SK-N-SH treated with all-trans-retinoic acid at 6 μM for 48 hours (cell line): ENCODE measurements around the gene EMD.

ENCODE experiments used
- ATAC-seq: fragments of 200-7000 bp; cut with Tn5 transposase; 3 replicates; pipeline ENCODE4 v1.9.1; 2020; ENCODE audit warnings: mild to moderate bottlenecking, moderate library complexity
- CREB5 ChIP-seq: fragments of 250-450 bp; sonication (Bioruptor Pico); IDR thresholded peaks from 2 replicates; pipeline ENCODE4 v1.5.1; 2020; ENCODE audit warnings: low read depth, mild to moderate bottlenecking, moderate library complexity
- CSDC2 ChIP-seq: fragments of 250-450 bp; sonication (Bioruptor Pico); IDR thresholded peaks from 2 replicates; pipeline ENCODE4 v1.5.0; 2020; ENCODE audit warnings: mild to moderate bottlenecking, moderate library complexity
- CSRNP3 ChIP-seq: fragments of 250-450 bp; sonication (Bioruptor Pico); IDR thresholded peaks from 2 replicates; pipeline ENCODE4 v1.5.1; 2021; ENCODE audit warnings: mild to moderate bottlenecking, moderate library complexity
- ESRRG ChIP-seq: fragments of 250-450 bp; sonication (Bioruptor Pico); IDR thresholded peaks from 2 replicates; pipeline ENCODE4 v1.6.1; 2021; ENCODE audit warnings: mild to moderate bottlenecking
- GLIS3 ChIP-seq: fragments of 250-450 bp; sonication (Bioruptor Pico); IDR thresholded peaks from 2 replicates; pipeline ENCODE4 v1.5.0; 2020; ENCODE audit warnings: mild to moderate bottlenecking, moderate library complexity
- ISL1 ChIP-seq: fragments of 250-450 bp; sonication (Bioruptor Pico); IDR thresholded peaks from 2 replicates; pipeline ENCODE4 v2.1.2; 2022; ENCODE audit warnings: mild to moderate bottlenecking, moderate library complexity
- OSR1 ChIP-seq: fragments of 250-450 bp; sonication (Bioruptor Pico); IDR thresholded peaks from 2 replicates; pipeline ENCODE4 v1.8.0; 2022; ENCODE audit warnings: moderate library complexity, mild to moderate bottlenecking, inconsistent platforms
- PATZ1 ChIP-seq: fragments of 250-450 bp; sonication (Bioruptor Pico); IDR thresholded peaks from 2 replicates; pipeline ENCODE4 v1.8.0; 2020; ENCODE audit warnings: mild to moderate bottlenecking, moderate library complexity, borderline replicate concordance
- POU6F1 ChIP-seq: fragments of 250-450 bp; sonication (Bioruptor Pico); IDR thresholded peaks from 2 replicates; pipeline ENCODE4 v1.8.0; 2021; ENCODE audit warnings: low read depth, mild to moderate bottlenecking, moderate library complexity, borderline replicate concordance
- PPARA ChIP-seq: fragments of 250-450 bp; sonication (Bioruptor Pico); IDR thresholded peaks from 2 replicates; pipeline ENCODE4 v1.5.0; 2020; ENCODE audit warnings: mild to moderate bottlenecking, borderline replicate concordance
- RARB ChIP-seq: fragments of 250-450 bp; sonication (Bioruptor Pico); IDR thresholded peaks from 2 replicates; pipeline ENCODE4 v1.8.0; 2021; ENCODE audit warnings: mild to moderate bottlenecking, moderate library complexity
- SNAI2 ChIP-seq: fragments of 250-450 bp; sonication (Bioruptor Pico); IDR thresholded peaks from 2 replicates; pipeline ENCODE4 v1.5.0; 2020; ENCODE audit warnings: mild to moderate bottlenecking, moderate library complexity
- TCF4 ChIP-seq: fragments of 250-450 bp; sonication (Bioruptor Pico); IDR thresholded peaks from 2 replicates; pipeline ENCODE4 v1.8.0; 2021; ENCODE audit warnings: mild to moderate bottlenecking, moderate library complexity, borderline replicate concordance
- TOX ChIP-seq: fragments of 250-450 bp; sonication (Bioruptor Pico); IDR thresholded peaks from 2 replicates; pipeline ENCODE4 v1.8.0; 2021; ENCODE audit warnings: mild to moderate bottlenecking, moderate library complexity, borderline replicate concordance
- TSHZ2 ChIP-seq: fragments of 250-450 bp; sonication (Bioruptor Pico); IDR thresholded peaks from 2 replicates; pipeline ENCODE4 v1.5.0; 2020; ENCODE audit warnings: mild to moderate bottlenecking, moderate library complexity
- ZC3H10 ChIP-seq: fragments of 250-450 bp; sonication (Bioruptor Pico); IDR thresholded peaks from 2 replicates; pipeline ENCODE4 v1.5.1; 2021; ENCODE audit warnings: mild to moderate bottlenecking, moderate library complexity
- ZFP3 ChIP-seq: fragments of 250-450 bp; sonication (Bioruptor Pico); IDR thresholded peaks from 2 replicates; pipeline ENCODE4 v1.5.0; 2020; ENCODE audit warnings: mild to moderate bottlenecking, moderate library complexity
- ZFP30 ChIP-seq: fragments of 450-650 bp; formaldehyde crosslinking; IDR thresholded peaks from 2 replicates; pipeline ENCODE4 v1.5.0; 2022; ENCODE audit warnings: mild to moderate bottlenecking, moderate library complexity
- ZNF565 ChIP-seq: fragments of 450-650 bp; formaldehyde crosslinking; conservative IDR thresholded peaks from 2 replicates; pipeline ENCODE4 v1.5.0; 2020; ENCODE audit warnings: low read depth, mild to moderate bottlenecking, moderate library complexity
- ZNF70 ChIP-seq: fragments of 450-650 bp; formaldehyde crosslinking; IDR thresholded peaks from 2 replicates; pipeline ENCODE4 v1.5.0; 2020; ENCODE audit warnings: mild to moderate bottlenecking, moderate library complexity
- ZNF8 ChIP-seq: fragments of 450-650 bp; formaldehyde crosslinking; IDR thresholded peaks from 2 replicates; pipeline ENCODE4 v1.5.0; 2020; ENCODE audit warnings: mild to moderate bottlenecking, moderate library complexity

The EMD gene

GRCh38 chrX:154349979-154350378 is 29.1 kb upstream of the EMD start:
- ATAC-seq, result no peak
- no peak for TF ChIP-seq ESRRG (CRISPR knock-in tag)
- TF ChIP-seq TCF4 (CRISPR knock-in tag), result no peak
- no peak for TF ChIP-seq RARB (CRISPR knock-in tag)
- TF ChIP-seq ISL1 (CRISPR knock-in tag), result no peak
- TF ChIP-seq PPARA, result no peak
- TF ChIP-seq ZNF565, result no peak
- TF ChIP-seq TOX (CRISPR knock-in tag), result no peak
- TF ChIP-seq ZC3H10 (CRISPR knock-in tag), result no peak
- no peak for TF ChIP-seq ZFP30 (CRISPR knock-in tag)
- TF ChIP-seq ZNF8 (CRISPR knock-in tag), result no peak
- no peak for TF ChIP-seq OSR1 (CRISPR knock-in tag)

GRCh38 chrX:154350429-154351182 is 28.5 kb upstream of the EMD start:
- no peak for ATAC-seq
- TF ChIP-seq ZFP30 (CRISPR knock-in tag), result no peak
- no peak for TF ChIP-seq ZFP3 (CRISPR knock-in tag)
- no peak for TF ChIP-seq SNAI2 (CRISPR knock-in tag)
- TF ChIP-seq POU6F1 (CRISPR knock-in tag), result no peak
- TF ChIP-seq ZC3H10 (CRISPR knock-in tag), result no peak
- TF ChIP-seq ISL1 (CRISPR knock-in tag), result no peak
- no peak for TF ChIP-seq ZNF565
- TF ChIP-seq RARB (CRISPR knock-in tag), result no peak
- TF ChIP-seq TSHZ2 (CRISPR knock-in tag), result no peak
- TF ChIP-seq GLIS3 (CRISPR knock-in tag), result no peak
- no peak for TF ChIP-seq ZNF70 (CRISPR knock-in tag)
- no peak for TF ChIP-seq TOX (CRISPR knock-in tag)
- TF ChIP-seq CSRNP3, result no peak
- TF ChIP-seq CSDC2 (CRISPR knock-in tag), result no peak
- TF ChIP-seq PATZ1 (CRISPR knock-in tag), result no peak
- no peak for TF ChIP-seq CREB5 (CRISPR knock-in tag)
- no peak for TF ChIP-seq OSR1 (CRISPR knock-in tag)
- no peak for TF ChIP-seq ZNF8 (CRISPR knock-in tag)
- TF ChIP-seq, all 23 proteins: peak for 0
